Trophoblast cell (in vitro differentiated cells and primary cell): ENCODE data around the gene HRAS.
"Not testable (repeated sequence)": the region's sequence is repeated elsewhere in the genome, so short reads cannot be mapped to it uniquely, and the experiment has no call there.

Experiments used
- DNase-seq, 2 donors: peaks; one replicate each; pipeline ENCODE4 v3.0.0-alpha.2; 2016
- H2AFZ ChIP-seq: 2 replicates; pipeline ENCODE4 v1.6.1; 2013; ENCODE audit warnings: low read length, moderate library complexity, mild to moderate bottlenecking; ENCODE audit not compliant: insufficient read depth, poor library complexity
- H2AK5ac ChIP-seq: 2 replicates; pipeline ENCODE4 v1.6.1; 2013; ENCODE audit warnings: mild to moderate bottlenecking, low read length
- H2BK120ac ChIP-seq: 2 replicates; pipeline ENCODE4 v1.6.1; 2013; ENCODE audit warnings: low read length, mild to moderate bottlenecking, moderate library complexity; ENCODE audit not compliant: insufficient read depth, poor library complexity
- H2BK12ac ChIP-seq: 2 replicates; pipeline ENCODE4 v1.6.1; 2013; ENCODE audit warnings: mild to moderate bottlenecking, low read length, moderate library complexity
- H2BK5ac ChIP-seq: 2 replicates; pipeline ENCODE4 v1.6.1; 2013; ENCODE audit warnings: low read length, low read depth, moderate library complexity, mild to moderate bottlenecking; ENCODE audit not compliant: poor library complexity
- H3K14ac ChIP-seq: 2 replicates; pipeline ENCODE4 v1.6.1; 2013; ENCODE audit warnings: mild to moderate bottlenecking, low read length
- H3K18ac ChIP-seq: 2 replicates; pipeline ENCODE4 v1.6.1; 2013; ENCODE audit warnings: mild to moderate bottlenecking, low read length
- H3K23ac ChIP-seq: 2 replicates; pipeline ENCODE4 v1.6.1; 2013; ENCODE audit warnings: low read length
- H3K27ac ChIP-seq: 2 replicates; pipeline ENCODE4 v1.5.1; 2013; ENCODE audit warnings: low read depth, mild to moderate bottlenecking, inconsistent platforms, low read length, moderate library complexity
- H3K27me3 ChIP-seq: 2 replicates; pipeline ENCODE4 v1.6.1; 2013; ENCODE audit warnings: inconsistent platforms, mild to moderate bottlenecking, low read length, moderate library complexity; ENCODE audit not compliant: insufficient read depth
- H3K36me3 ChIP-seq, 2 experiments: 1 replicate in 1 of 2; 2 replicates in 1 of 2; pipeline ENCODE4 v1.6.1; 2013; ENCODE audit warnings: low read length in 2 of 2, mild to moderate bottlenecking in 2 of 2, moderate library complexity in 1 of 2; ENCODE audit not compliant: insufficient read depth in 2 of 2, control insufficient read depth in 1 of 2
- H3K4ac ChIP-seq: 2 replicates; pipeline ENCODE4 v1.6.1; 2013; ENCODE audit warnings: low read depth, mild to moderate bottlenecking, low read length, moderate library complexity
- H3K4me1 ChIP-seq, 2 experiments: 1 replicate in 1 of 2; 2 replicates in 1 of 2; pipeline ENCODE4 v1.6.1; 2013; ENCODE audit warnings: low read length in 2 of 2, mild to moderate bottlenecking in 2 of 2, moderate library complexity in 1 of 2; ENCODE audit not compliant: insufficient read depth in 2 of 2, control insufficient read depth in 1 of 2
- H3K4me2 ChIP-seq: 2 replicates; pipeline ENCODE4 v1.6.1; 2013; ENCODE audit warnings: inconsistent platforms, mild to moderate bottlenecking, low read length, moderate library complexity
- H3K4me3 ChIP-seq: 2 replicates; pipeline ENCODE4 v1.5.1; 2013; ENCODE audit warnings: mild to moderate bottlenecking, low read depth, low read length, inconsistent platforms
- H3K79me1 ChIP-seq: one replicate; pipeline ENCODE4 v1.6.1; 2013; ENCODE audit warnings: low read length
- H3K79me2 ChIP-seq: 2 replicates; pipeline ENCODE4 v1.6.1; 2013; ENCODE audit warnings: low read length, mild to moderate bottlenecking; ENCODE audit not compliant: control insufficient read depth, insufficient read depth, poor library complexity
- H3K9ac ChIP-seq: 2 replicates; pipeline ENCODE4 v1.6.1; 2013; ENCODE audit warnings: mild to moderate bottlenecking, low read length
- H3K9me3 ChIP-seq: 2 replicates; pipeline ENCODE4 v1.6.1; 2013; ENCODE audit warnings: low read depth, mild to moderate bottlenecking, control low read depth, inconsistent platforms, low read length; ENCODE audit not compliant: insufficient read depth
- H4K12ac ChIP-seq: 2 replicates; pipeline ENCODE4 v1.6.1; 2013; ENCODE audit warnings: low read depth, mild to moderate bottlenecking, low read length, moderate library complexity
- H4K8ac ChIP-seq: 2 replicates; pipeline ENCODE4 v1.6.1; 2013; ENCODE audit warnings: low read depth, mild to moderate bottlenecking, low read length, moderate library complexity
- H4K91ac ChIP-seq: one replicate; pipeline ENCODE4 v1.6.1; 2013; ENCODE audit warnings: low read depth, mild to moderate bottlenecking, low read length, moderate library complexity
- WGBS: extraction: QIAGEN DNeasy Blood & Tissue Kit; methylation state at CpG from one replicate; pipeline ENCODE4 v1.1.7; 2013; ENCODE audit warnings: missing lambda C conversion rate; ENCODE audit not compliant: insufficient read length, insufficient coverage; ENCODE audit errors: extremely low coverage; 5-methylcytosine and 5-hydroxymethylcytosine counted together

The HRAS gene

GRCh38 chr11:575996-576768 is 40.8 kb upstream of the HRAS start, which contains the start of gene PHRF1:
Gene PHRF1 (plus strand): TSS chr11:576470. CDS start chr11:581513, 5,043 bp downstream.
- H4K12ac ChIP-seq = peak within 1 kb of the TSS; percentile 93
- no peak within 1 kb of the TSS for H3K23ac ChIP-seq
- H3K9me3 ChIP-seq = peaks cover 4% of the 10 kb centered on the region
- peak; percentile 86 to 92 for DNase-seq
- H3K9ac ChIP-seq = peak within 1 kb of the TSS; percentile 94
- peak within 1 kb of the TSS; percentile 96 for H4K91ac ChIP-seq
- H3K4me1 ChIP-seq = peaks cover 26 to 29% of the 10 kb centered on the region in 2 experiments
- peaks cover 8% of the 10 kb centered on the region for H3K79me1 ChIP-seq
- H2AFZ ChIP-seq = peak within 1 kb of the TSS; percentile 99
- peak within 1 kb of the TSS; percentile 98 for H2BK120ac ChIP-seq
- H3K79me2 ChIP-seq = peaks cover 50% of the 10 kb centered on the region
- peak within 1 kb of the TSS; percentile 96 for H3K4ac ChIP-seq
- peak within 1 kb of the TSS; percentile 95 for H3K4me3 ChIP-seq
- H3K27ac ChIP-seq = peak within 1 kb of the TSS; percentile 81
- H3K36me3 ChIP-seq = peaks cover 8 to 12% of the 10 kb centered on the region in 2 experiments
- H2BK5ac ChIP-seq = peak within 1 kb of the TSS; percentile 99
- peak within 1 kb of the TSS; percentile 37 for H2BK12ac ChIP-seq
- peak within 1 kb of the TSS; percentile 94 for H4K8ac ChIP-seq
- peak within 1 kb of the TSS; percentile 97 for H3K18ac ChIP-seq
- WGBS = no CpG with 5 or more reads among the region's 99 CpGs
- H3K4me2 ChIP-seq = peak within 1 kb of the TSS; percentile 99
- H3K27me3 ChIP-seq = no peaks in the 10 kb centered on the region
- H2AK5ac ChIP-seq = peak within 1 kb of the TSS; percentile 99
- H3K14ac ChIP-seq = peak within 1 kb of the TSS; percentile 99

GRCh38 chr11:575313-575995 is 40.1 kb upstream of the HRAS start:
- Histone ChIP-seq H4K8ac (peak overlapping the region; percentile 88), H3K9me3 (peaks cover 4% of the 10 kb centered on the region), H4K12ac (peak overlapping the region; percentile 93), H3K36me3 (peaks cover 8 to 11% of the 10 kb centered on the region in 2 experiments), H3K23ac (no peak overlapping the region), H3K79me1 (peaks cover 8% of the 10 kb centered on the region), H4K91ac (peak overlapping the region; percentile 84), H3K18ac (peak overlapping the region; percentile 97), H3K4me1 (peaks cover 26 to 31% of the 10 kb centered on the region in 2 experiments), H3K27me3 (no peaks in the 10 kb centered on the region), H2AK5ac (peak overlapping the region; percentile 99), H2AFZ (peak overlapping the region; percentile 99), H3K9ac (peak overlapping the region; percentile 83), H2BK12ac (peak overlapping the region; percentile 8), H2BK5ac (peak overlapping the region; percentile 70), H2BK120ac (peak overlapping the region; percentile 90), H3K4me3 (peak overlapping the region; percentile 84), H3K4ac (peak overlapping the region; percentile 61), H3K79me2 (peaks cover 48% of the 10 kb centered on the region), H3K14ac (peak overlapping the region; percentile 99), H3K4me2 (peak overlapping the region; percentile 99), H3K27ac (peak overlapping the region; percentile 73)
- peak; percentile 62 to 85 for DNase-seq
- WGBS = no CpG with 5 or more reads among the region's 81 CpGs

- Histone ChIP-seq H2BK120ac (no peak overlapping the region), H3K27ac (no peak overlapping the region), H3K18ac (peak overlapping the region; percentile 97), H3K23ac (no peak overlapping the region), H3K9ac (no peak overlapping the region), H2AK5ac (no peak overlapping the region), H3K79me2 (peaks cover 42% of the 10 kb centered on the region), H3K79me1 (peaks cover 8% of the 10 kb centered on the region), H2BK12ac (no peak overlapping the region), H3K36me3 (peaks cover 8 to 10% of the 10 kb centered on the region in 2 experiments), H3K4me1 (peaks cover 24 to 32% of the 10 kb centered on the region in 2 experiments), H3K4me3 (peak overlapping the region; percentile 84), H2BK5ac (no peak overlapping the region), H3K9me3 (peaks cover 4% of the 10 kb centered on the region), H2AFZ (peak overlapping the region; percentile 99), H4K12ac (peak overlapping the region; percentile 93), H4K8ac (peak overlapping the region; percentile 88), H4K91ac (peak overlapping the region; percentile 84), H3K4me2 (peak overlapping the region; percentile 99), H3K4ac (peak overlapping the region; percentile 61), H3K14ac (peak overlapping the region; percentile 99), H3K27me3 (no peaks in the 10 kb centered on the region)
- no CpG with 5 or more reads among the region's 25 CpGs for WGBS
- DNase-seq = no peak
Observed at GRCh38 chr11:574632-575312, 39.4 kb upstream of the HRAS start.

GRCh38 chr11:574031-574570 is 38.7 kb upstream of the HRAS start:
- WGBS = no CpG with 5 or more reads among the region's 14 CpGs

More at GRCh38 chr11:574031-574570, 38.7 kb upstream of the HRAS start:
- not testable (repeated sequence) for H2BK12ac ChIP-seq, DNase-seq, H3K27ac ChIP-seq, H2BK120ac ChIP-seq, H4K12ac ChIP-seq, H3K9ac ChIP-seq, H3K14ac ChIP-seq, H4K8ac ChIP-seq, H3K4me3 ChIP-seq, H3K23ac ChIP-seq, H3K4ac ChIP-seq, H2BK5ac ChIP-seq, H3K9me3 ChIP-seq, H3K18ac ChIP-seq, H2AFZ ChIP-seq, H3K36me3 ChIP-seq, H3K27me3 ChIP-seq, H2AK5ac ChIP-seq, H4K91ac ChIP-seq, H3K4me2 ChIP-seq
- peaks cover 11% of the 10 kb centered on the region for H3K79me1 ChIP-seq
- H3K79me2 ChIP-seq = peaks cover 35% of the 10 kb centered on the region
- H3K4me1 ChIP-seq = peaks cover 26 to 39% of the 10 kb centered on the region in 2 experiments
